Retinal pigment epithelial cell (primary cell): ENCODE results near the gene AMDHD1.

Experiments
- DNase-seq: peaks from one replicate; pipeline ENCODE4 v3.0.0-alpha.2; 2010; ENCODE audit warnings: low read depth
- H3K4me3 ChIP-seq: 2 replicates; pipeline ENCODE4 v1.5.1; 2011; ENCODE audit warnings: mild to moderate bottlenecking, low read length, control low read depth, moderate library complexity
- TF ChIP-seq, protein P1 (sequence below): conservative IDR thresholded peaks from 2 replicates; pipeline ENCODE4 v1.5.1; 2011; ENCODE audit warnings: low read depth, low read length, control low read depth, inconsistent platforms

AMDHD1 gene

DNA sequence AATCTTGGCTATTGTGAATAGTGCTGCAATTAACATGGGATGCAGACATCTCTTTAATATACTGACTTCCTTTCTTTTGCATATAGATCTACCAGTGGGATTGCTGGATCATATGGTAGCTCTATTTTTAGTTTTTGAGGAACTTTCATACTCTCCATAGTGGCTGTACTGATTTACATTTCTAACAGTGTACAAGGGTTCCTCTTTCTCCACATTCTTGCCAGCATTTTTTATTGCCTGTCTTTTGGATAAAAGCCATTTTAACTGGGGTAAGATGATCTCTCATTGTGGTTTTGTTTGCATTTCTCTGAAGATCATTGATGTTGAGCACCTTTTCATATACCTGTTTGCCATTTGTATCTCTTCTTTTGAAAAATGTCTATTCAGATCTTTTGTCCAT lies 8.4 kb downstream of the AMDHD1 start:
- H3K4me3 ChIP-seq, result no peak overlapping the region

DNA sequence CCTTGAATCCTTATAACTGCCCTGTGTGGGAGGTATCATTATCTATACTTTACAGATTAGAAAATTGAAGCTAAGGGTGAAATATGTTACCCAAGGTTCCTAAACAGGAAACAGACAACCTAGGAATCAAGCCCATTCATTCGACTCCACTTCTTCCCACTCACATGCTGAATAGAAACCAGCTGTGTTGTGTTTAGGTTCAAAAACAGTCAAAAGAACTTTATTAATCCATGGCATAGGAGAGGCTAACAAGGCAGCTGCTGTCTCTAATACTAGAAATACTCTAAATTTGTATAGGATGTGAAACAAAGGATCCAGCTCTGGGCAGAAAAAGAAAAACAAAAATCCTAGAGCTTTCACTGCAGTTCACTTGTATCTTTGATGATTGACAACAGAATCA lies 9.9 kb downstream of the AMDHD1 start:
- DNase-seq, result no peak
- no peak overlapping the region for H3K4me3 ChIP-seq
- TF ChIP-seq, protein P1, sequence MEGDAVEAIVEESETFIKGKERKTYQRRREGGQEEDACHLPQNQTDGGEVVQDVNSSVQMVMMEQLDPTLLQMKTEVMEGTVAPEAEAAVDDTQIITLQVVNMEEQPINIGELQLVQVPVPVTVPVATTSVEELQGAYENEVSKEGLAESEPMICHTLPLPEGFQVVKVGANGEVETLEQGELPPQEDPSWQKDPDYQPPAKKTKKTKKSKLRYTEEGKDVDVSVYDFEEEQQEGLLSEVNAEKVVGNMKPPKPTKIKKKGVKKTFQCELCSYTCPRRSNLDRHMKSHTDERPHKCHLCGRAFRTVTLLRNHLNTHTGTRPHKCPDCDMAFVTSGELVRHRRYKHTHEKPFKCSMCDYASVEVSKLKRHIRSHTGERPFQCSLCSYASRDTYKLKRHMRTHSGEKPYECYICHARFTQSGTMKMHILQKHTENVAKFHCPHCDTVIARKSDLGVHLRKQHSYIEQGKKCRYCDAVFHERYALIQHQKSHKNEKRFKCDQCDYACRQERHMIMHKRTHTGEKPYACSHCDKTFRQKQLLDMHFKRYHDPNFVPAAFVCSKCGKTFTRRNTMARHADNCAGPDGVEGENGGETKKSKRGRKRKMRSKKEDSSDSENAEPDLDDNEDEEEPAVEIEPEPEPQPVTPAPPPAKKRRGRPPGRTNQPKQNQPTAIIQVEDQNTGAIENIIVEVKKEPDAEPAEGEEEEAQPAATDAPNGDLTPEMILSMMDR, result no peak

More for the DNA sequence above, 8.4 kb downstream of the AMDHD1 start:
- DNase-seq, result no peak
- TF ChIP-seq, protein P1, result no peak

DNA sequence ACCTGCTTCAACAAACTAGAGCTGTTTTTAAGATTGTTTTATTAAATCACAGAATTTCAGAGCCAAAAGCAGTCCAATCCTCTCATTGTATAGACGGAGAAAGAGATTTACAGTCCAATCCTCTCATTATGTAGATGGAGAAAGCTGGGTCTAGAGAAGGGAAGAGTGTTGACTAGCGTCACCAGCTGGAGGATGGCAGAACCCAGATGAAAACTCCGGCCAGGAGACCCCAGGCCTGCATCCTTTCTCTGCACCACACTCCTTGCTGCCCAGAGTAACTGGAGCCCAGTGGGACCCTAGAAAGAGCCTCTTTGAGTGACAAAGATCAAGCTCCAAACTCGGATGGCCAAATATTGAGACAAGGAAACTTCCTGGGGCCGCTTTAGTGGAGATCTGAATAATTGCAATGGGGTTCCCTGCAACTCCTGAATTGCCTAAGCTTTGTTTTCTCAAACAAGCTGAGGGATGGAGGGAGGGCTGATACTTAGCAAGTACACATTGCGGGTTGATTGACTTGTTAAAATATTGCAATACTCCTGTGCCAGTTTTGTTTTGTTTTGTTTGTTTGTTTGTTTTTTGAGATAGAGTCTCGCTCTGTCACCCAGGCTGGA lies 12.5 kb downstream of the AMDHD1 start:
- TF ChIP-seq, protein P1, result no peak
- DNase-seq, result no peak
- no peak overlapping the region for H3K4me3 ChIP-seq

DNA sequence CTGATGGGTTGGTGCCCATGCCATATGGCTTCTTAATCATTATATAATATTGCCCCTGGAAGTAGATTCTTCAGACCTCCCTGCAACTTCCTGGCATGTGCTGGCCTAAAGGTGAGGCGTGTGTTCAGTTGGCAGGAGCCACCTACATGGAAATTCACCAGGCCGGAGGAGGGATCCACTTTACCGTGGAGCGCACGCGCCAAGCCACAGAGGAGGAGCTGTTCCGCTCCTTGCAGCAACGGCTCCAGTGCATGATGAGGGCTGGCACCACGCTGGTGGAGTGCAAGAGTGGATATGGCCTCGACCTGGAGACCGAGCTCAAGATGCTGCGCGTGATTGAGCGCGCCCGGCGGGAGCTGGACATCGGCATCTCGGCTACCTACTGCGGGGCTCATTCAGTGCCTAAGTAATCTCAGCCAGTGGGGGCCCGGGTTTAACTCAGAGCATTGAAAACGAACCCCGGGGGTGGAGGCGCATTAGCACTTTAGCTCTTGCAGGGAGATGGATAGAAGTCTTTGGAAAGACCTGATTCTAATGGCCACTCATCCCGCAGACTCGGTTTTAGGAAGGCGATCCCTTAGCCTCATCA lies 13.5 kb downstream of the AMDHD1 start:
- TF ChIP-seq, protein P1, result no peak
- H3K4me3 ChIP-seq, result no peak overlapping the region
- DNase-seq, result no peak

DNA sequence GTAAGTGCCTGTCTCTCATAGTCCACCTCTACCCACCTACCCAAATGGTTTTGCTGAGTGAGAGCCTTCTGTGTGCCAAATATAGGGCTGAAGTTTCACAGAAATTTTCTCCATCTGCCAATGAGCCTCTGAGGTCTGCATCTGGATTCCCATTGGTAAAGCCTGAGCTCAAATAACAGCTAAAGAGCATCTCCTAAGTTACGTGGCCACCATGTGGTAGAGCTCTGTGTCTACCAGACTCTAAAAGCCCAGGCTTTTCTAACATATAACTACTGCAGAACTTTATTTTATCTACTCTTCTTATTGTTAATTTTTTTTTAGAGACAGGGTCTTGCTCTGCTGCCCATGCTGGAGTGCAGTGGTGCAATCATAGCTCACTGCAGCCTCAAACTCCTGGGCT lies 16.0 kb downstream of the AMDHD1 start:
- no peak overlapping the region for H3K4me3 ChIP-seq
- TF ChIP-seq, protein P1, result no peak
- no peak for DNase-seq

DNA sequence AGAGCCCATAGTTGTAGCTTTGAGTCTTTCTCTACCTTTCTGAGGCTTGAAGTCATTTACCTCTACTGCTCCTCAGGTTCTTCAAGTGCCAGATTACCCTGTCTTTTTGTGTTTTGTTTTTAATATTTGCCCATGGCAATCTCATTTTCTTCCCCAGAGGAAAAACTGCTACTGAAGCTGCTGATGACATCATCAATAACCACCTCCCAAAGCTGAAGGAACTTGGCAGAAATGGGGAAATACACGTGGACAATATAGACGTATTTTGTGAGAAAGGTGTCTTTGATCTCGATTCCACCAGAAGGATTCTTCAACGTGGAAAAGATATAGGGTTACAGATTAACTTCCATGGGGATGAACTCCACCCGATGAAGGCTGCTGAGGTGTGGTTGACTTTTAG lies 17.1 kb downstream of the AMDHD1 start:
- H3K4me3 ChIP-seq, result no peak overlapping the region
- no peak for DNase-seq
- TF ChIP-seq, protein P1, result no peak

DNA sequence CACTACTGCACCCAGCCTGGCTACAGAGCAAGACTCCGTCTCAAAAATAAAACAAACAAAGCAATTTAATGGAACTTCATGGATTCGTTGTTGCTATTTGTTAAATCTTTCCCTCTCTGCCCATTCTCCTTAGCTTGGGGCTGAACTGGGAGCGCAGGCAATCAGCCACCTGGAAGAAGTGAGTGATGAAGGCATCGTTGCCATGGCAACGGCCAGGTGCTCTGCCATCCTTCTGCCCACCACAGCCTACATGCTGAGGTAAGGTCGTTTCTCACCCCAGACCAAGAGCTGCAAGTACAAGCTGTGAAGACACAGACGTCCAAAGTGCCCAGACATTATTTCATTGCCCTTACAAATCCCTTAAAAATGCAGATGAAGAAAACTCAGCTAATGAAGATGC lies 19.1 kb downstream of the AMDHD1 start:
- TF ChIP-seq, protein P1, result no peak
- H3K4me3 ChIP-seq, result no peak overlapping the region
- DNase-seq, result no peak
